H1 (cell line): ENCODE data around the gene MAPT. TPM values are rescaled to one million over a fixed set of nuclear protein-coding genes. Genes with fewer than 3 reads are reported as not detected.

ENCODE experiments used
- CTCF ChIA-PET: fragments of 300-600 bp; sonication (Branson Sonifier 250); formaldehyde crosslinking; loops from one replicate; lab custom pipeline; 2021; ENCODE audit not compliant: partially characterized antibody; lab: Charles Lee
- POLR2A ChIA-PET: fragments of 300-600 bp; sonication (Branson Sonifier 250); formaldehyde crosslinking; loops from one replicate; lab custom pipeline; 2021; ENCODE audit warnings: inconsistent platforms; ENCODE audit not compliant: partially characterized antibody; lab: Charles Lee
- DNase-seq, 2 experiments: peaks; one replicate each; pipeline versions ENCODE4 v3.0.0 to v3.0.0-alpha.2; 2010 to 2022; ENCODE audit warnings: low spot score in 2 of 2, low read depth in 1 of 2, mixed read lengths in 1 of 2
- FAIRE-seq: peaks from 2 replicates; lab custom pipeline; 2011; peaks lifted over from hg19 to GRCh38; lab: Jason Lieb, UNC
- H2AFZ ChIP-seq: 2 replicates; pipeline ENCODE4 v1.8.1; 2012; ENCODE audit warnings: low read length, inconsistent platforms
- H2AK5ac ChIP-seq: 2 replicates; pipeline ENCODE4 v1.6.1; 2013; ENCODE audit warnings: low read depth, low read length
- H2BK120ac ChIP-seq: replicated peaks from 2 replicates; pipeline ENCODE3; 2013; ENCODE audit warnings: low read depth, low read length, inconsistent platforms
- H2BK12ac ChIP-seq: 2 replicates; pipeline ENCODE4 v1.6.1; 2013; ENCODE audit warnings: low read depth, low read length
- H2BK15ac ChIP-seq: 2 replicates; pipeline ENCODE4 v1.6.1; 2013; ENCODE audit warnings: low read length
- H2BK20ac ChIP-seq: 2 replicates; pipeline ENCODE4 v1.6.1; 2013; ENCODE audit warnings: low read length
- H2BK5ac ChIP-seq: 2 replicates; pipeline ENCODE4 v1.6.1; 2013; ENCODE audit warnings: low read depth, low read length
- H3K14ac ChIP-seq: 2 replicates; pipeline ENCODE4 v1.6.1; 2013; ENCODE audit warnings: inconsistent platforms; ENCODE audit not compliant: insufficient read length
- H3K18ac ChIP-seq: 2 replicates; pipeline ENCODE4 v1.6.1; 2013; ENCODE audit warnings: low read length; ENCODE audit errors: extremely low read depth
- H3K23ac ChIP-seq: 2 replicates; pipeline ENCODE4 v1.6.1; 2013; ENCODE audit warnings: inconsistent platforms; ENCODE audit not compliant: insufficient read length
- H3K23me2 ChIP-seq: 2 replicates; pipeline ENCODE4 v1.6.1; 2013; ENCODE audit warnings: low read depth, low read length
- H3K27ac ChIP-seq: 2 replicates; pipeline ENCODE4 v1.6.1; 2011; ENCODE audit warnings: low read depth, low read length, inconsistent platforms
- H3K27me3 ChIP-seq, 4 experiments: replicated peaks in 1 of 4; 1 replicate in 1 of 4; 2 replicates in 3 of 4; pipeline versions ENCODE4 v1.6.1 to v1.8.1; 2011 to 2013; ENCODE audit warnings: low read length in 3 of 4, mild to moderate bottlenecking in 3 of 4, inconsistent platforms in 2 of 4, mixed read lengths in 2 of 4, moderate library complexity in 1 of 4; ENCODE audit not compliant: control insufficient read depth in 3 of 4, insufficient read depth in 3 of 4; ENCODE audit errors: extremely low read depth in 1 of 4
- H3K36me3 ChIP-seq, 4 experiments: 2 replicates each; pipeline versions ENCODE4 v1.6.1 to v1.8.1; 2011 to 2013; ENCODE audit warnings: mild to moderate bottlenecking in 4 of 4, low read length in 3 of 4, moderate library complexity in 2 of 4, control low read depth in 1 of 4, inconsistent platforms in 1 of 4; ENCODE audit not compliant: insufficient read depth in 4 of 4, control insufficient read depth in 2 of 4
- H3K4ac ChIP-seq: replicated peaks from 2 replicates; pipeline ENCODE3; 2013; ENCODE audit warnings: low read length, low read depth, mixed read lengths, inconsistent platforms; ENCODE audit not compliant: insufficient read length
- H3K4me1 ChIP-seq, 4 experiments: replicated peaks in 1 of 4; 1 replicate in 1 of 4; 2 replicates in 3 of 4; pipeline versions ENCODE4 v1.6.1 to v1.8.1; 2011 to 2013; ENCODE audit warnings: low read length in 3 of 4, inconsistent platforms in 2 of 4, mixed read lengths in 1 of 4; ENCODE audit not compliant: insufficient read depth in 4 of 4, control insufficient read depth in 3 of 4
- H3K4me2 ChIP-seq, 2 experiments: 2 replicates each; pipeline versions ENCODE4 v1.6.1 to v1.8.1; 2011 to 2013; ENCODE audit warnings: low read depth in 2 of 2, low read length in 2 of 2, control low read depth in 1 of 2, inconsistent platforms in 1 of 2, mild to moderate bottlenecking in 1 of 2; ENCODE audit not compliant: insufficient read depth in 1 of 2
- H3K4me3 ChIP-seq, 4 experiments: fragments of 200-600, 300-600 bp in 1 of 4; sonication (generic), shearing (Covaris generic), sonication (Bioruptor Twin) in 1 of 4; 2 replicates each; pipeline versions ENCODE4 v1.5.1 to v1.8.1; 2011 to 2016; ENCODE audit warnings: low read length in 4 of 4, low read depth in 3 of 4, control low read depth in 2 of 4, inconsistent platforms in 2 of 4, mild to moderate bottlenecking in 2 of 4, mixed read lengths in 1 of 4, moderate library complexity in 1 of 4; ENCODE audit not compliant: insufficient read depth in 2 of 4; ENCODE audit errors: extremely low read depth in 1 of 4
- H3K56ac ChIP-seq: replicated peaks from 2 replicates; pipeline ENCODE3; 2013; ENCODE audit warnings: low read depth, mild to moderate bottlenecking, mixed read lengths, low read length, inconsistent platforms; ENCODE audit not compliant: insufficient read length
- H3K79me1 ChIP-seq: 2 replicates; pipeline ENCODE4 v1.6.1; 2013; ENCODE audit warnings: low read depth, low read length, control low read depth
- H3K79me2 ChIP-seq, 2 experiments: 2 replicates each; pipeline versions ENCODE4 v1.6.1 to v1.8.1; 2012 to 2013; ENCODE audit warnings: low read length in 2 of 2, mild to moderate bottlenecking in 2 of 2, inconsistent platforms in 1 of 2; ENCODE audit not compliant: insufficient read depth in 2 of 2, control insufficient read depth in 1 of 2
- H3K9ac ChIP-seq, 4 experiments: replicated peaks in 1 of 4; 1 replicate in 1 of 4; 2 replicates in 3 of 4; pipeline versions ENCODE4 v1.6.1 to v1.8.1; 2011 to 2013; ENCODE audit warnings: low read depth in 3 of 4, low read length in 3 of 4, control low read depth in 2 of 4, mild to moderate bottlenecking in 2 of 4, moderate library complexity in 2 of 4, inconsistent platforms in 1 of 4; ENCODE audit errors: extremely low read depth in 1 of 4
- H3K9me3 ChIP-seq, 2 experiments: 2 replicates each; pipeline versions ENCODE4 v1.6.1 to v1.8.1; 2012 to 2013; ENCODE audit warnings: mild to moderate bottlenecking in 2 of 2, moderate library complexity in 2 of 2, control low read depth in 1 of 2, inconsistent platforms in 1 of 2, low read depth in 1 of 2, low read length in 1 of 2, mixed read lengths in 1 of 2; ENCODE audit not compliant: insufficient read depth in 2 of 2
- H4K20me1 ChIP-seq, 2 experiments: replicated peaks in 1 of 2; 2 replicates each; pipeline versions ENCODE3 to v1.8.1; 2011 to 2013; ENCODE audit warnings: inconsistent platforms in 2 of 2, low read length in 2 of 2, mild to moderate bottlenecking in 1 of 2; ENCODE audit not compliant: insufficient read depth in 2 of 2, control insufficient read depth in 1 of 2
- H4K5ac ChIP-seq: 2 replicates; pipeline ENCODE4 v1.6.1; 2013; ENCODE audit warnings: low read length, low read depth, mixed read lengths, inconsistent platforms; ENCODE audit not compliant: insufficient read length
- H4K8ac ChIP-seq: 2 replicates; pipeline ENCODE4 v1.8.0; 2013; ENCODE audit warnings: mild to moderate bottlenecking, moderate library complexity, low read length, inconsistent platforms; ENCODE audit not compliant: insufficient read depth; ENCODE audit errors: extremely low read depth
- H4K91ac ChIP-seq: replicated peaks from 2 replicates; pipeline ENCODE3; 2013; ENCODE audit warnings: low read length, mixed read lengths, inconsistent platforms; ENCODE audit not compliant: insufficient read length
- BACH1 ChIP-seq: IDR thresholded peaks from 2 replicates; pipeline ENCODE4 v1.6.1; 2012; ENCODE audit warnings: low read length, improper control_type of control experiment
- CHD2 ChIP-seq: IDR thresholded peaks from 2 replicates; pipeline ENCODE4 v1.6.1; 2012; ENCODE audit warnings: low read length, improper control_type of control experiment
- EGR1 ChIP-seq: IDR thresholded peaks from 2 replicates; pipeline ENCODE4 v1.6.1; 2011; ENCODE audit warnings: low read depth, low read length, borderline replicate concordance
- FOSL1 ChIP-seq: IDR thresholded peaks from 2 replicates; pipeline ENCODE4 v1.6.1; 2011; ENCODE audit warnings: mild to moderate bottlenecking, low read depth, low read length, moderate library complexity; ENCODE audit not compliant: insufficient read depth
- HDAC2 ChIP-seq, 2 experiments: fragments of 300-600 bp in 1 of 2; sonication (generic) in 1 of 2; IDR thresholded peaks; 2 replicates each; pipeline ENCODE4 v1.6.1; 2011 to 2012; ENCODE audit warnings: low read depth in 2 of 2, low read length in 2 of 2, mild to moderate bottlenecking in 2 of 2, moderate library complexity in 2 of 2, borderline replicate concordance in 1 of 2, inconsistent platforms in 1 of 2
- JUND ChIP-seq: IDR thresholded peaks from 2 replicates; pipeline ENCODE4 v1.6.1; 2011; ENCODE audit warnings: mild to moderate bottlenecking, improper control_type of control experiment, low read length
- SIX5 ChIP-seq: IDR thresholded peaks from 2 replicates; pipeline ENCODE4 v1.6.1; 2011; ENCODE audit warnings: mild to moderate bottlenecking, low read depth, low read length
- SP1 ChIP-seq: IDR thresholded peaks from 2 replicates; pipeline ENCODE4 v1.6.1; 2011; ENCODE audit warnings: low read depth, low read length
- TAF1 ChIP-seq: IDR thresholded peaks from 2 replicates; pipeline ENCODE4 v1.6.1; 2011; ENCODE audit warnings: mild to moderate bottlenecking, low read depth, low read length
- TCF12 ChIP-seq: IDR thresholded peaks from 2 replicates; pipeline ENCODE4 v1.6.1; 2011; ENCODE audit warnings: low read depth, mild to moderate bottlenecking, low read length
- YY1 ChIP-seq: IDR thresholded peaks from 2 replicates; pipeline ENCODE4 v1.6.1; 2011; ENCODE audit warnings: low read depth, mild to moderate bottlenecking, low read length
- WGBS, 2 experiments: shearing (Covaris generic) in 1 of 2; methylation state at CpG; one replicate each; pipeline versions ENCODE4 v1.1.6 to v1.1.7; 2013 to 2015; ENCODE audit warnings: low lambda C conversion rate in 2 of 2, mixed read lengths in 2 of 2, inconsistent platforms in 1 of 2, low coverage in 1 of 2, missing lambda C conversion rate in 1 of 2; ENCODE audit not compliant: insufficient replicate concordance in 2 of 2, insufficient coverage in 1 of 2, insufficient read length in 1 of 2; ENCODE audit errors: extremely low coverage in 1 of 2, missing lambda C conversion rate in 1 of 2; 5-methylcytosine and 5-hydroxymethylcytosine counted together
- polyA plus RNA-seq, 7 experiments: library from polyadenylated mRNA; depleted of rRNA in 3 of 7; stranded (reverse) in 5 of 7; unstranded in 2 of 7; fragments of >200 nt in 5 of 7; fragments of 200-250 nt in 2 of 7; gene quantifications; 1 replicate in 5 of 7; 2 replicates in 1 of 7; 4 replicates in 1 of 7; pipeline versions ENCODE4 v1.2.1 to v1.2.3, GENCODE V29; 2011 to 2013; ENCODE audit warnings: missing spikeins in 2 of 7, mixed read lengths in 2 of 7
- total RNA-seq: library from RNA; stranded (reverse); fragmentation: NEBNext Ultra II Directional; extraction: Animal tissue kit (Norgen Biotek cat#: 25700); gene quantifications from 2 replicates; pipeline ENCODE4 v1.2.1, GENCODE V29; 2021
- TF ChIP-seq, protein P1 (sequence below): IDR thresholded peaks from 2 replicates; pipeline ENCODE4 v1.6.1; 2012; ENCODE audit warnings: inconsistent platforms

The MAPT gene
- total and polyA plus RNA-seq, 2 of the 8 experiments (the other 6 are each of a cell fraction or from before 2014, with no cell fraction given) = 0.54 to 1.7 TPM

DNA sequence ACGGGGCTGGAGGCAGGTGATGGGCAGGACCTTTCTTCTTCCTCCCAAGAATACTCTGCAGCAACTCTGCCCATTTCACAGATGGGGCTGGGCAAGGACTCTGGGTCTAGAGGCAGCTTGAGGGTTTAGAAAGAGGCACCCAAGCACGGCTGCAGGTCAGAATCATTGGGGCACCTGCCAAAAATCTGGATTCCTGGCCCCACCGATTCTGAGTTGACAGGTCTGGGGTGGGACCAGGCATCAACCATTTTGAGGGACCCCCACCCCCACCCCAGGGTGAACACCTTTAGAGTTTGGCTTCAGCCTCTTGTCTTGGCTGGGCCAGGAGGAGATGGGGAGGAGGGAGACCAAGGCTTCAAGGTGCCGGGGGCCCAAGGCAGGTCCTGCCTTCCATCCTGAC lies 44.3 kb upstream of the MAPT start:
- Histone ChIP-seq H3K36me3 (no peaks in the 10 kb centered on the region), H4K91ac (no peak overlapping the region), H2BK15ac (no peak overlapping the region), H3K27ac (no peak overlapping the region), H2BK12ac (no peak overlapping the region), H3K23me2 (no peaks in the 10 kb centered on the region), H3K56ac (no peak overlapping the region), H3K4me1 (0 out of 7 replicates have a peak, but pooled peaks cover 0 to 3% (median 0%) of the 10 kb centered on the region in 4 experiments), H3K18ac (no peak overlapping the region), H2AFZ (no peak overlapping the region), H2AK5ac (no peak overlapping the region), H3K9me3 (no peaks in the 10 kb centered on the region), H3K79me1 (no peaks in the 10 kb centered on the region), H2BK20ac (no peak overlapping the region), H2BK5ac (no peak overlapping the region), H3K14ac (no peak overlapping the region), H4K5ac (no peak overlapping the region), H3K23ac (no peak overlapping the region), H3K9ac (no peak overlapping the region), H4K20me1 (peaks cover 0 to 2% of the 10 kb centered on the region in 2 experiments), H3K4me3 (no peak overlapping the region), H3K4me2 (no peak overlapping the region), H2BK120ac (no peak overlapping the region), H3K4ac (no peak overlapping the region), H3K27me3 (peaks cover 0 to 4% (median 0%) of the 10 kb centered on the region in 4 experiments; a peak in 2 of 7 replicates), H4K8ac (no peak overlapping the region), H3K79me2 (no peaks in the 10 kb centered on the region)
- DNase-seq (no peak), FAIRE-seq (no peak)
- ChIA-PET CTCF (interaction anchor here (0.7 to 8.1 kb wide), 17 partner anchors 8 to 210 kb away, joined by 3 to 137 read pairs (median 5); partner anchors contain the start of gene CRHR1), POLR2A (no interaction called here)
- WGBS, 2 experiments = 89% methylated on average over 3 of the region's 4 CpGs; no CpG with 5 or more reads in 1 of the 2 experiments
- TF ChIP-seq YY1 (no peak), CHD2 (no peak), BACH1 (no peak), FOSL1 (no peak), JUND (no peak), HDAC2 (IDR thresholded peaks at IDR 0.05; ENCODE audit: borderline replicate concordance in 1 of 2, low read depth in 2 of 2, low read length in 2 of 2) (no peak), SP1 (no peak), SIX5 (no peak), TCF12 (no peak), EGR1 (no peak), TAF1 (no peak)
- TF ChIP-seq, protein P1, sequence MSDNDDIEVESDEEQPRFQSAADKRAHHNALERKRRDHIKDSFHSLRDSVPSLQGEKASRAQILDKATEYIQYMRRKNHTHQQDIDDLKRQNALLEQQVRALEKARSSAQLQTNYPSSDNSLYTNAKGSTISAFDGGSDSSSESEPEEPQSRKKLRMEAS = no peak
